Adrenal gland (tissue), 12 donors: ENCODE measurements around the gene APMAP. TPM values are rescaled to one million over a fixed set of nuclear protein-coding genes. Genes with fewer than 3 reads are reported as not detected.

ENCODE experiments used
- DNase-seq, 7 donors: peaks; one replicate each; pipeline ENCODE4 v3.0.0-alpha.2; 2019 to 2020
- H3K27ac ChIP-seq, 5 donors: fragments of 200-600 bp; sonication (generic) in 4 of 5; 1 replicate in 3 of 5; 2 replicates in 2 of 5; pipeline versions ENCODE4 v1.5.1 to v1.8.0; 2016 to 2020; ENCODE audit warnings: mild to moderate bottlenecking in 1 of 5
- H3K27me3 ChIP-seq: fragments of 200-600 bp; 2 replicates; pipeline ENCODE4 v1.8.0; 2021
- H3K36me3 ChIP-seq, 2 donors: fragments of 200-600 bp; replicated peaks in 1 of 2; 1 replicate in 1 of 2; 2 replicates in 1 of 2; pipeline versions ENCODE4 v1.5.1 to v1.8.0; 2018 to 2022
- H3K4me1 ChIP-seq, 2 donors: fragments of 200-600 bp; replicated peaks in 1 of 2; 1 replicate in 1 of 2; 2 replicates in 1 of 2; pipeline versions ENCODE4 v1.5.1 to v1.8.0; 2018 to 2021
- H3K4me3 ChIP-seq, 4 donors: fragments of 200-600 bp; sonication (generic) in 3 of 4; one replicate each; pipeline ENCODE4 v1.5.1; 2016 to 2018
- H3K9me3 ChIP-seq, 3 donors: fragments of 200-600 bp; sonication (generic) in 1 of 3; replicated peaks in 1 of 3; 1 replicate in 2 of 3; 2 replicates in 1 of 3; pipeline versions ENCODE4 v1.5.1 to v1.8.0; 2016 to 2021
- POLR2A ChIP-seq, 2 donors: fragments of 450-650 bp; IDR thresholded peaks; one replicate each; pipeline ENCODE4 v1.6.1; 2017; ENCODE audit warnings: antibody characterized with exemption in 2 of 2, mild to moderate bottlenecking in 2 of 2, moderate library complexity in 1 of 2
- WGBS, 4 donors: extraction: QIAGEN DNeasy Blood & Tissue Kit in 2 of 4; methylation state at CpG; one replicate each; pipeline versions ENCODE4 v1.1.5 to v1.1.7; 2013 to 2017; 5-methylcytosine and 5-hydroxymethylcytosine counted together
- intact Hi-C, 2 donors: fragments of 100-400 bp; cut with DNase I; formaldehyde crosslinking; loops; one replicate each; pipeline versions ENCODE4 v1.14.1 to v1.15.0; 2022 to 2023
- polyA plus RNA-seq, 3 donors: library from polyadenylated mRNA; stranded (reverse); fragments of 200-250 nt in 2 of 3; fragments of 350-450 nt in 1 of 3; fragmentation: Illumina TruSeq in 1 of 3; extraction: RNeasy Lipid Tissue Mini Kit (QIAGEN cat#74804) in 1 of 3; gene quantifications; one replicate each; pipeline ENCODE4 v1.2.3, GENCODE V29; 2013 to 2014
- total RNA-seq, 9 donors: library from RNA; depleted of rRNA in 4 of 9; stranded (reverse); fragments of >200 nt in 4 of 9; fragments of 120-200 nt in 1 of 9; fragmentation: NEBNext Ultra II Directional in 1 of 9; extraction: Animal tissue kit (Norgen Biotek cat#: 25700) in 1 of 9; gene quantifications; one replicate each; pipeline versions ENCODE4 v1.1.0 to v1.2.4, GENCODE V29; 2013 to 2023
- TF ChIP-seq, protein P1 (sequence below), 6 experiments: fragments of 450-650 bp in 4 of 6; fragments of 200-600 bp in 2 of 6; sonication (generic) in 1 of 6; IDR thresholded peaks; 1 replicate in 5 of 6; 2 replicates in 1 of 6; pipeline versions ENCODE4 v1.5.1 to v1.8.0; 2016 to 2021; ENCODE audit warnings: antibody characterized with exemption in 6 of 6, mild to moderate bottlenecking in 2 of 6, moderate library complexity in 1 of 6
- donor health status: healthy with polysubstance abuse.
- donor health status: Bipolar disorder and iron deficiency.
- donor health status: DM: yes; HTN: yes; CAD: no.
- donor health status: DM: no; HTN: no; CAD: no.
- donor health status: DM: no; HTN: no; CAD: no.
- donor health status: DM: yes; HTN: yes; CAD: no.

The APMAP gene
- total and polyA plus RNA-seq, 12 donors: 30.3 to 110 (median 69.7) TPM

DNA sequence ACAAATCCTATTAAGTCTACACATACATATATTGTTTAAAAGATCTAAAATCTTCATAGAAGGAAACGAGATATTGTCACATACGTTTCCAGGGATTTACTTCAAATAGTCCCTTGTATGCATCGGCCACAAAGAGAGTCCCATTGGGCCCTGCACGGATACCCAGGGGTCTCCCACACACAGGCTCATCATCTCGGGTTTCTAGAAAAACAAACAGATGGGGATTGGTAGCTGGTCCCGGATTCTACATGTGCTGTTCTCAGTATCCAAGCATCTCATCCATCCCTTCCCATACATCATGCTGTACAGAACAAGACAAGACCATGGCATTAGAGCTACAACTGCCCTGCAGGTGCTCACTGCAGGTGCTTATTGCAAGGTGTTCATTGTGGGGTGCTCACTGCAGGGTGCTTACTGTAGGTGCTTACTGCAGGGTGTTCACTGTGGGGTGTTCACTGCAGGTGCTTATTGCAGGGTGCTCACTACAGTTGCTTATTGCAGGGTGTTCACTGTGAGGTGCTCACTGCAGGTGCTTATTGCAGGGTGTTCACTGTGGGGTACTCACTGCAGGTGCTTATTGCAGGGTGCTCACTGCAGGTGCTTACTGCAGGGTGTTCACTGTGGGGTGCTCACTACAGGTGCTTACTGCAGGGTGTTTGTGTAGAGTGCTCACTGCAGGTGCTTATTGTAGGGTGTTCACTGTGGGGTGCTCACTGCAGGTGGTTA, 21.0 kb downstream of the APMAP start:
- WGBS, 4 donors: 79 to 89% (median 83%) methylated on average over 6 of the region's 6 CpGs
- H3K27me3 ChIP-seq: no peaks in the 10 kb centered on the region
- H3K9me3 ChIP-seq: no peaks in the 10 kb centered on the region
- no peak for DNase-seq
- no peaks in the 10 kb centered on the region for H3K4me1 ChIP-seq
- H3K4me3 ChIP-seq: no peak overlapping the region
- H3K36me3 ChIP-seq: peaks cover 0 to 48% of the 10 kb centered on the region in 2 donors
- H3K27ac ChIP-seq: no peak overlapping the region
- intact Hi-C loops: loop anchor here in 1 of 2 donors (10.0 kb wide), 1 partner anchor 57 kb away; no protein-coding TSS in a partner anchor
- no peak for TF ChIP-seq POLR2A (IDR thresholded peaks at IDR 0.05)
- TF ChIP-seq, protein P1, sequence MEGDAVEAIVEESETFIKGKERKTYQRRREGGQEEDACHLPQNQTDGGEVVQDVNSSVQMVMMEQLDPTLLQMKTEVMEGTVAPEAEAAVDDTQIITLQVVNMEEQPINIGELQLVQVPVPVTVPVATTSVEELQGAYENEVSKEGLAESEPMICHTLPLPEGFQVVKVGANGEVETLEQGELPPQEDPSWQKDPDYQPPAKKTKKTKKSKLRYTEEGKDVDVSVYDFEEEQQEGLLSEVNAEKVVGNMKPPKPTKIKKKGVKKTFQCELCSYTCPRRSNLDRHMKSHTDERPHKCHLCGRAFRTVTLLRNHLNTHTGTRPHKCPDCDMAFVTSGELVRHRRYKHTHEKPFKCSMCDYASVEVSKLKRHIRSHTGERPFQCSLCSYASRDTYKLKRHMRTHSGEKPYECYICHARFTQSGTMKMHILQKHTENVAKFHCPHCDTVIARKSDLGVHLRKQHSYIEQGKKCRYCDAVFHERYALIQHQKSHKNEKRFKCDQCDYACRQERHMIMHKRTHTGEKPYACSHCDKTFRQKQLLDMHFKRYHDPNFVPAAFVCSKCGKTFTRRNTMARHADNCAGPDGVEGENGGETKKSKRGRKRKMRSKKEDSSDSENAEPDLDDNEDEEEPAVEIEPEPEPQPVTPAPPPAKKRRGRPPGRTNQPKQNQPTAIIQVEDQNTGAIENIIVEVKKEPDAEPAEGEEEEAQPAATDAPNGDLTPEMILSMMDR (IDR thresholded peaks at IDR 0.05): no peak

DNA sequence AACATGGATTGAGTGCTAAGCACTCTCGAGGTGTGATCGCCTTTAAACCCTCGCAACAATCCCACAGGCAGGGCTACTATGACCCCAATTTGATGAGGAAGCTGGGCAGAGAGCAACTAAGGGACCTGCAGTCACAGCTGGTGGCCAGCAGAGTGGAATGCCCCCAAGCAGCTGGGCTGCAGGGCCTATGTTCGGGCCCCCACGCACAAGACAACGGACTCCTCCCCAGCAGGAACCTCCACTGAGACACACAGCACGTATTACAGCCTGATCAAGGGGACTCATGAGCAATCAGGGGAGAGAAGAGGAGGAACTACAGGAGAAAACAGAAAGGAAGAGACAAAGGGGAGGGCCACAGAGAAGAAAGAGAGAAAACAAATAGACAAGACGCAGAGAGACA, 21.8 kb downstream of the APMAP start:
- intact Hi-C loops: loop anchor here in 1 of 2 donors (10.0 kb wide), 1 partner anchor 56 kb away; no protein-coding TSS in a partner anchor
- H3K9me3 ChIP-seq: no peaks in the 10 kb centered on the region
- TF ChIP-seq, protein P1 (IDR thresholded peaks at IDR 0.05): no peak
- no peak for TF ChIP-seq POLR2A (IDR thresholded peaks at IDR 0.05)
- H3K36me3 ChIP-seq: peaks cover 0 to 53% of the 10 kb centered on the region in 2 donors
- H3K4me3 ChIP-seq: no peak overlapping the region
- 80 to 90% (median 83%) methylated on average over 8 of the region's 8 CpGs for WGBS, 4 donors
- H3K4me1 ChIP-seq: no peaks in the 10 kb centered on the region
- no peaks in the 10 kb centered on the region for H3K27me3 ChIP-seq
- no peak overlapping the region for H3K27ac ChIP-seq
- peak in 1 of 7 donors; percentile 13 for DNase-seq

DNA sequence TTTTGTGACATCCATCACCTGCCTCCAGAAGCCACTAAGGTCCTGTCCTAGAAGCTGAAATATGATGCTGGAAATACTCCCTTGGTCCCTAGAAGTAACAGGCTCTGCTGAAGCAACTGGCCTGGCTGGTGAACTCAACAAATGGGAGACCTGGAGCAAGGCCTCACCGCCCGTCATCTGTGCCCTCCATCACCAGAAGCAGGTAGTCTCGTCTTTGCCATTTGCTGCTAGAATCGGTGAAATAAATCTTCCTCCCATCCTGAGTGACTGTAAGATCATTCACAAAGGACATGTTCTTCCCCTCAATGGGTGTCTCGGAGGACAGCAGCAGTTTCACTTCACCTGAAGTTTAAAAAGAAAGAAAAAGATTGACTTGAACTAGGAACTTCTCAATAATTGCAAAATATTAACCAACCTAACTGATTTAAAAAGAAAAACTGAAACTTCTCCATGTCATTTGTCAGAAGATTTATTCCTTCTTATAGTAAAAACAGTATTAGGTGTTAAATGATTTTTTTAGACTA, 22.5 kb downstream of the APMAP start:
- intact Hi-C loops: loop anchor here in 1 of 2 donors (10.0 kb wide), 1 partner anchor 55 kb away; no protein-coding TSS in a partner anchor

More for the DNA sequence above, 22.5 kb downstream of the APMAP start:
- Histone ChIP-seq H3K27ac (no peak overlapping the region), H3K27me3 (no peaks in the 10 kb centered on the region), H3K4me1 (no peaks in the 10 kb centered on the region), H3K9me3 (no peaks in the 10 kb centered on the region), H3K4me3 (no peak overlapping the region), H3K36me3 (peaks cover 0 to 59% of the 10 kb centered on the region in 2 donors)
- TF ChIP-seq, protein P1 (IDR thresholded peaks at IDR 0.05): no peak
- TF ChIP-seq POLR2A (IDR thresholded peaks at IDR 0.05): no peak
- 90 to 92% (median 90%) methylated on average over 5 of the region's 5 CpGs for WGBS, 4 donors
- DNase-seq: no peak
